Activated T-helper 9 cell treated with anti-CD3 and anti-CD28 coated beads, Interleukin-2, amount 50 U/mL, for 16 hours (primary cell): ENCODE data around the gene HUWE1.
"Not testable (repeated sequence)": the region's sequence is repeated elsewhere in the genome, so short reads cannot be mapped to it uniquely, and the experiment has no call there.

Experiments
- DNase-seq: peaks from one replicate; pipeline ENCODE4 v3.0.0-alpha.2; 2020; ENCODE audit warnings: low read depth

HUWE1 gene, protein sequence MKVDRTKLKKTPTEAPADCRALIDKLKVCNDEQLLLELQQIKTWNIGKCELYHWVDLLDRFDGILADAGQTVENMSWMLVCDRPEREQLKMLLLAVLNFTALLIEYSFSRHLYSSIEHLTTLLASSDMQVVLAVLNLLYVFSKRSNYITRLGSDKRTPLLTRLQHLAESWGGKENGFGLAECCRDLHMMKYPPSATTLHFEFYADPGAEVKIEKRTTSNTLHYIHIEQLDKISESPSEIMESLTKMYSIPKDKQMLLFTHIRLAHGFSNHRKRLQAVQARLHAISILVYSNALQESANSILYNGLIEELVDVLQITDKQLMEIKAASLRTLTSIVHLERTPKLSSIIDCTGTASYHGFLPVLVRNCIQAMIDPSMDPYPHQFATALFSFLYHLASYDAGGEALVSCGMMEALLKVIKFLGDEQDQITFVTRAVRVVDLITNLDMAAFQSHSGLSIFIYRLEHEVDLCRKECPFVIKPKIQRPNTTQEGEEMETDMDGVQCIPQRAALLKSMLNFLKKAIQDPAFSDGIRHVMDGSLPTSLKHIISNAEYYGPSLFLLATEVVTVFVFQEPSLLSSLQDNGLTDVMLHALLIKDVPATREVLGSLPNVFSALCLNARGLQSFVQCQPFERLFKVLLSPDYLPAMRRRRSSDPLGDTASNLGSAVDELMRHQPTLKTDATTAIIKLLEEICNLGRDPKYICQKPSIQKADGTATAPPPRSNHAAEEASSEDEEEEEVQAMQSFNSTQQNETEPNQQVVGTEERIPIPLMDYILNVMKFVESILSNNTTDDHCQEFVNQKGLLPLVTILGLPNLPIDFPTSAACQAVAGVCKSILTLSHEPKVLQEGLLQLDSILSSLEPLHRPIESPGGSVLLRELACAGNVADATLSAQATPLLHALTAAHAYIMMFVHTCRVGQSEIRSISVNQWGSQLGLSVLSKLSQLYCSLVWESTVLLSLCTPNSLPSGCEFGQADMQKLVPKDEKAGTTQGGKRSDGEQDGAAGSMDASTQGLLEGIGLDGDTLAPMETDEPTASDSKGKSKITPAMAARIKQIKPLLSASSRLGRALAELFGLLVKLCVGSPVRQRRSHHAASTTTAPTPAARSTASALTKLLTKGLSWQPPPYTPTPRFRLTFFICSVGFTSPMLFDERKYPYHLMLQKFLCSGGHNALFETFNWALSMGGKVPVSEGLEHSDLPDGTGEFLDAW (N-terminal part only)

DNA sequence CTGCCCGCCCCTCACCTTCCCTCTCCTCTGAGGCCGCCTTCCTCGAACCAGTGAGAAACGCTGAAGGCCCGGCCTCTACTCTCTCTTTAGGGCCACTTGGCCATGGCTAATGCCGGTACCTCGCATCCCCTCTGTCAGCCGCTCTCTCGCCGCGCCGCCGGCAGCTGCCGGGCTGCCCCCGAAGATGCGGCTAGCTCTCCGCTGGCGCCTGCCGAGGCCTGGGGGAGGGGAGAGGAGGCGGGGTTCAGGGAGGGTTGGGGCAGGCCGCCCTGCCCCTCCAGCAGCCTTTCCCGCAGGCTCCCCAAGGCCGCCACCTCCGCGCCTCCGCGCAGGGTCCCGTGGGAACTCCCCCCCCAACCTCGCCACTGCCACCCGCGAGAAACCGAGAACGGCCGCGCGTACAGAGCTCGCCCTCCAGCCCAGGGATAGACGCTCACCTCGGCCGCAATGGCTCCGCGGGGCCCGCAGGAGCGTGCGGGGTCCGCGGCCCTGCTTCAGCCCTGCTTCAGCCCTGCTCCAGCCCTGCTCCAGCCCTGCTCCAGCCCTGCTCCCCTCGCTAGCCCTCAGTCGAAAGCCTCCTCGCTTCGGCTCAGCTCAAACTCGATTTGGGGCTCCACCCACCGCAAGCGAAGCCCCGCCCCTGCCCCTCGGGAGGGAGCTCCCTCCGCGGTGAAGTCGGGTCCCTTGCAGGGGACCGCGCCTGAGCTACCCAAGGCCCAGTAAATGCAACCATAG, at the start of gene HUWE1:
HUWE1 (minus strand) TSS at position 569 of the 735 bp plus-strand sequence. CDS start 32,612 bp downstream, outside the sequence.
- peak; percentile 74 for DNase-seq

DNA sequence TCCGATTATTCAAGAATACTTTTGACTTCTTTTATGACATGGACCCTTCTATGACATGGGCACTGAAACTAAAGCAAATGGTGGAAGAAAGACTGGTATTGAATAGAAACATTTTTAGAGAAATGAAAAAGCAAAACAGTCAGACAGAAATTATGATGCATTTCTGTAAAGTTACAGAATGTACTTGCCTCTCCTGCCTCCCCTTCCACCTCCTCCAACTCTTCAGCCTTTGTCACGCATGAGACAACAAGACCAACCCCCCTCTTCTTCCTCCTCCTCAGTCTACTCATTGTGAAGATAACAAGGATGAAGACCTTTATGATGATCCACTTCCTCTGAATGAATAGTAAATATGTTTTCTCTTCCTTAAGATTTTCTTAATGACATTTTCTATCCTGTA, 46.3 kb upstream of the HUWE1 start:
- DNase-seq = no peak

DNA sequence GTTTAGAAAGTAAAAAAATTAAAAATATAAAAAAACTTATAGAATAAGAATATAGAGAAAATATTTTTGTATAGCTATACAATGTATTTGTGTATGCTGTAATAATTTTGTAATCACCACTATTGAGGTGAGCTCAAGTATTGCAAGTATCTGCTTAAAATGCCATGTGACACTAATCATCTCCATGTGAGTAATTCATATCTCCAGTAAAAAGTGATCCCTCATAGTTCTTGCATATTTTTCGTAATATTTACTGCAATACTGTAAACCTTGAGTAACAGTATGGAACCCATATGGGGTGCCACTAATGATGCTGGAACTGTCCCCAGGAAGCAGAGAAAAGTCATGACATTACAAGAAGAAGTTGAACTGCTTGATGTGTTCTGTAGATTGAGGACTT, 43.2 kb upstream of the HUWE1 start:
- DNase-seq = no peak

DNA sequence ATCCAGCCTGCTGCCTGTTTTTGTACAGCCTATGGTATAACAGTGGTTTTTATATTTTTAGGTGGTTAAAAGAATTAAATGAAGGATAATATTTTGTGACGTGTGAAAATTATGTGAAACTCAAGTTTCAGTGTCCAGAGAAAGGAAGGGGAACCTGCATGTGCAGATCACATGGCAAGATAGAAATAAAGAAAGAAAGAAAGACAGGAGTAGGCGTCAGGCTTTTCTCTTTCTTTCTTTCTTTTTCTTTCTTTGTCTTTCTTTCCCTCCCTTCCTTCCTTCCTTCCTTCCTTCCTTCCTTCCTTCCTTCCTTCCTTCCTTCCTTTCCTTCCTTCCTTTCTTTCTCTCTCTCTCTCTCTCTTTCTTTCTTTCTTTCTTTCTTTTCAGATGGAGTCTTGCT, 42.0 kb upstream of the HUWE1 start:
- DNase-seq = no peak

DNA sequence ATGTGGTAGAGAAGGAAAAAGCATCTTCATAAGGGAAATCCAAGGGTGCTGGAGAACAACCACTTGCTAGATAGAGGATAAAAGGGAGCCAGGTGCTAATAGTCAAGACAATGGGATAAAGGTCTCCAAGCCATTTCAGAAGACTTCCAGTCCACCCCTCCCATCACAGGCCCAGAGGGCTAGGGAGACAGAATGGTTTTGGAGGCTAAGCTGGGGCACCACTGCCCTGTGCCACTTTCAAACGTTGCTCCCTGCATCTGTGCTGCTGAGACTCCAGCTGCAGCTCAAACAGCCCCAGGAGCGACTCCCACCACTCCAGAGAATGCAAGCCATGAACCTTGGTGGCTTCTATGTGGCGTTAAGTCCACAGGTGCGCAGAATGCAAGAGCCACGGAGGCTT, 38.4 kb upstream of the HUWE1 start:
- no peak for DNase-seq

DNA sequence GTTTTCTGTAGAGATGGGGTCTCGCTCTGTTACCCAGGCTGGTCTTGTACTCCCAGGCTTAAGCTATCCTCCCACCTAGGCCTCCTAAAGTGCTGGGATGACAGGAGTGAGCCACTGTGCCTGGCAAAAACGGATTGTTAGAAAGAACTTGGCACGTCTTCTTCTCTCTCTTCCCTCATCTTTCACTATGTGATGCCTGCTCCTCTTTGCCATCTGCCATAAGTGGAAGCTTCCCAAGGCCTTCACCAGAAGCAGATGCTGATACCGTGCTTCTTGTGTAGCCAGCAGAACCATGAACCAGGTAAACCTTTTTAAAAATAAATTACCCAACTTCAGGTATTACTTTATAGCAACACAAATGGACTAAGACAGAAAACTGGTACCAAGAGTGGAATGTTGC, 36.9 kb upstream of the HUWE1 start:
- DNase-seq = no peak

DNA sequence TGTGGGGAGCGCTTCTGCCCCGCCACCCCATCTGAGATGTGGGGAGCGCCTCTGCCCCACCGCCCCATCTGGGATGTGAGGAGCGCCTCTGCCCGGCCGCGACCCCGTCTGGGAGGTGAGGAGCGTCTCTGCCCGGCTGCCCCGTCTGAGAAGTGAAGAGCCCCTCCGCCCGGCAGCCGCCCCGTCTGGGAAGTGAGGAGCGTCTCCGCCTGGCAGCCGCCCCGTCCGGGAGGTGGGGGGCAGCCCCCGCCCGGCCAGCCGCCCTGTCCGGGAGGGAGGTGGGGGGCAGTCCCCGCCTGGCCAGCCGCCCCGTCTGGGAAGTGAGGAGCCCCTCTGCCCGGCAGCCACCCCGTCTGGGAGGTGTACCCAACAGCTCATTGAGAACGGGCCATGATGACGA, 35.1 kb upstream of the HUWE1 start:
- not testable (repeated sequence) for DNase-seq

DNA sequence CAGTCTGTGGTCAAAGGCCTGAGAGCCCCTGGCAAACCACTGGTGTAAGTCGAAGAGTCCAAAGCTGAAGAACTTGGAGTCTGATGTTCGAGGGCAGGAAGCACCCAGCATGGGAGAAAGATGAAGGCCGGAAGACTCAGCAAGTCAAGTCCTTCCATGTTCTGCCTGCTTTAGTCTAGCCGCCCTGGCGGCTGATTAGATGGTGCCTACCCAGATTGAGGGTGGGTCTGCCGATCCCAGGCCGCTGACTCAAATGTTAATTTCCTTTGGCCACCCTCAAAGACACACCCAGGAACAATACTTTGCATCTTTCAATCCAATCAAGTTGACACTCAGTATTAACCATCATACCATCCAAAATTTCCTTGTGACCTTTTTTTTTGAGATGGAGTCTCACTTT, 33.1 kb upstream of the HUWE1 start:
- DNase-seq = not testable (repeated sequence)

DNA sequence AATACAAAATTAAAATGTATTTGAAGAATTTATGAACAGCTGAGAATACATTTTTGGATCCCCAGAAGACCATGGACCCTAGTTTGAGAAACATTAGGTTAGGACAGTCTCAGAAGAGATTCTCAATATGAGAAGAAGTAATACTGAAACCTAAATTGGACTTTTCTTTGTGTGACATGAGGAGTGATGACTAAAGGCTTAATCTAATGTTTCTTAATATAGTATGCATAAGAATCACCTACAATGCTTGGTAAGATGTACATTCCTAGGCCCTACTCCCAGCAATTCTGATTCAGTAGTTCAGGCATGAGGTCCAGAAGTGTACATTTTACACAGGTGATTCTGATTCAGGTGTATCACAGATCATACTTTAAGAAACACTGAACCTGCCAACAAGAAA, 31.6 kb upstream of the HUWE1 start:
- no peak for DNase-seq

DNA sequence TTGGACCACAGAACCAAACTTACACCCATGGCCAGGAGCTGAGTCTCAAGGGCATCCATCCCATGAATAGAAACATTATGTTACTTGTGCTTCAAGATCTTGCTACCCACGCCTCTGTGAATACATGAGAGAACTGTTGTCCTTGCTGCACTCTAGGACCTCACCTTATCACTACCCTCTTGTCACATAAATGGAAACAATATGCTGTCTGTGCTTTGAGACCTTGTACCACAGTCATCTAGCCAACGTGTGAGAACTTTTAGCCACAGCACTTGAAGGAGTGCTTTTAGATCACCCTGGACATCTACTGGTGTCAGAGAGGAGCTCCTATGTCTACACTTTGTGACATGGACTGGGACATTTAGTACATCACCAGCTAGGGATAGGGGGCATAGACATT, 30.7 kb upstream of the HUWE1 start:
- no peak for DNase-seq

DNA sequence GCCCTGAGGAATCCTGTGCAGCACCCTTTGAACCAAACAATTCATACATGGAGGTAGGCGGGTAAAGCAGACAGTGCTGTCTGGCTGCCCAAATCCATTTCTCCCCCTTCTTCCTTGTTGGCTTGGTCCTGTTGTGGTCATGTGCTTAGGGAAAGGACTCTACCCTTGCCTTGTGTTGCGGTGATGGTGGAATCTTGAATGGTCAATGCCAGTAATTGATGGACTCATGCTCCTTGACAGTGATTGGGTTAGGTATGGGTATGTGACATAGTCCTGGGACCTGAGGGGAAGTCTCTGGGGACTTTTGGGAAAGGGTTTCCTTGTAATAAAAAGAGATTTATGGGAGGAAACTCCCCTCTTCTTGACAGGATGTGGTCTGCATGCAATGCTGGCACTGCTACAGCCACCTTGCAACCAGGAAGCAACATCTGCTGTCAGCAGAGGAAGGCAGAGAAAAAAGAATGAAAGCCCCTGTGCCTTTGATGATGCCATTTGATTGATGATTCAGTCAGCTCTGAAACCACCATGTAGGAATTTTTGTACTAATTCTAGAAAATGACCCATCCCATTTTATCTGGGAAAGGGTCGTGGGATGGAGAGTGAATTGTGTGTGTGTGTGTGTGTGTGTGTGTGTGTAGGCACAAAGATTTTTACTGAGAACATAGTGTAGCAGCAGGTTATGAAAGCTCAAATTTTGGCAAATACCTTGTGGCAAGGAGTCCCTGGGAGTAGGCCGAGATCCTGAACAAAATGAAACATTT, 30.0 kb upstream of the HUWE1 start:
- DNase-seq = peak; percentile 29

DNA sequence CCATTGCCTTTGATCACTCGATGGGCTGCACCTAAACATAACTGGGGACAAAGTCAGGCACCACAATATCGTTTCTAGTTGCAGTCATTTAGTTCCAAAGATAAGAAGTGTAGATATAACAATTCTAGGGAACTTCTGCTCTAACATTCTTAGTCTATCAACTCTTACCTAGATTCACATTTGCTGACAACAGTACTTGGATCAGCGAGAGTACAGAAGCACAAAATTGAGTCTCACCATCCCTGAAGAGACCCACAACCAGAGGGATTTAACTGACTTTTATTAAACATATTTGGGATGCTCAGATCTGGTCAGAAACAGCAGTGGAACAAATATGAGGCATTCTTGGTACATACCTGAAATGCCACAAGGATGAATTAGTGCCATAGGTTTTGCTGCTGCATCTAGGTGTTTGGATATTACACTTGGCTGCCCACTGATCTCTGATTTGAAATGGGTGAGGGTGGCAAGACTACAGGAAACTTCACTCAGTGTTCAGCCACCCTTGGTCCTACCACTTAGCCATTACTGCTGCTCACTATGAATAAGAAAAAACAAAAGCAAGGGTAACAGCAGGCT, 28.9 kb upstream of the HUWE1 start:
- no peak for DNase-seq

DNA sequence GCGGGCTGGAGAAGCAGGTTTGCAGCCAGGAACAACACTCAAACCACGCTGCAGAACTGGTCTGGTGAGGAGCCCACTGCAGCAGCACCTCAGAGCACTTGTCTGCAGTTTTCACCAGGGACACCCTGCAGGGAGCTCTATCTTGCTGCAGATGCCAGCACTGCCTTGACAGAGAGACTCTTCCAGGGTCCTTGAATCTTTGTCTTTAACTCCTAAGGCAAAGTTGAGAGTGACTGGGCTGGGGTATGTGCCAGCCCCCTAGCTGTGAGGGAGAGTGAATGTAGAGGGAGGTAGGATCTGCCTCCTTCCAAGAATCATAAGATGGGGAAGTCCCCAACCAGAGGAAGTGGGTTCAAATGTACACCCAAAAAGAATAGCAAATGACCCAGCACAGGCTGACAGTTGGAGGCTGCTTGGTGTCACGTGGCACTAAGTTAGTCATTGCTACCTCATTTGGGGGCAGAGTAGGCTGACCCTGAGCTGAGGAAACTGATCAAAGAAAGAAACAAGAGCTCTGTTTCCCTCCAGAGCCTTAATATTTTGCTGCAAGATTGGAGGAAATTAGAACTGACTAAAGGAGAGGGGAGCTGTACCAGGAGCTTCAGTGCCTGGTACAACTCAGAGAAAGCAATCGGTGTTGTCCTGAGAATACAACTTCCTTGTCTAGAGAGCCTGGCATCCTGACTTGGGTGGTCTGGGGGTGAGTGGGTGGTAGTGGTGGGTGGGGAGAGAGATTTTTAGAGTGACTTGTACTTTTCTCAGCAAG, 28.2 kb upstream of the HUWE1 start:
- DNase-seq = peak; percentile 35

DNA sequence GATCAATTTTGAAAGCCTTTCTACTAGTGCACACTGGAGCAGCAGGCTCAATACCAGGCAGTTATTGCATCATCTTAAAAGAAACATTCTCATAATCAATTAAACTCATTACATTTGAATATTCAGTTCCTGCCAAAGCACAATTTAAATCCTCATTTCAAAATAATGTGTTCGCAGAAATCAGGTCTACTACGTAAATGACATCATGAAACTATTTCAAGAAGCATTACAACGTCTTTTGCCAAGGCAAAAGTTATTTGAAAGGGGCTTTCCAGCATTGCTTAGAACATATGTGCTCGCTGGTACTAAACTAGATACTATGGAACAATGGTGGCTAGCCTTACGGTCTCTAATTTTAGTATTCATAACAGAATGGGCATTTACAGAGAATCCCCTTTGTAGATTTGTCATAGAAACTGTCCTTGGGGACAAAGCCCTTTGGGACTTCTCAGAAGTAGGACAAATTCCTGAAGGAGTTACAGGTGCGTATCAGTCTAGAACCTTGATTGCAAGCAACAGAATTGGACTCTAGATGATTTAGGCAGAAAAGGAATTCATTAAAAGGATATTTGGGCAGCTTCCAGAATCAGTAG, 27.6 kb upstream of the HUWE1 start:
- no peak for DNase-seq

DNA sequence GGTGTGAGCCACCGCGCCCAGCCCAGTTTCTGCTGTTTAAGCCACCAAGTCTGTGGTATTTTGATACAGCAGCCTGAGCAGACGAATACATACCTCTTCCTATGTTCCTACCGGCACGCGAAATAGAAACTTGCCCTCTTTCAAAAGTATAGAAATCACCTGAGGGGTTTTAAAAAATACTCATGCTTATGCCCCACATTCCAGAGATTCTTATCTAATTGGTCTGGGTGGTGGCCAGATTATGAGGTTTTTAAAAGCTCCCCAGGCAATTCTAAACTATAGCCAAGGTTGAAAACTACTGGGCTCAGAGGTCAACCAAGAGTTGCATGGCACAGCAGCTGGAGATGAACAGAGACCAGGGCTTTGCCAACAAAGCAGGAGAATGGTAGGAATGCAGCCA, 24.9 kb upstream of the HUWE1 start:
- no peak for DNase-seq

DNA sequence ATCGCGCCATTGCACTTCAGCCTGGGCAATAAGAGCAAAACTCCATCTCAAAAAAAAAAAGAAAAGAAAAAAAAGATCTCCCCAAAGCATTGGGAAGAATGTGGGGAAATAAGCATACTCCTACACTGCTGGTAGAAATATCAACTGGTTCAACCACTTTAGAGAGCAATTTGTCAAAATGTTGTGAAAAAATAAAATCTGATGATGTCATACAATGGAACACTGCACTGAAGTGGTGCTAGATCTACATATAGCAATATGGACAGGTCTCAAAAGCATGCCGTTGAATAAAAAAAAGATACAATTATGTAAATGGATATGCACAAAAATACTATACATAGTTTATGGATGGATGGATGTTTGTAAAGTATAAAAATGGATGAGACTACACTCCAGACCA, 18.3 kb upstream of the HUWE1 start:
- DNase-seq = no peak

DNA sequence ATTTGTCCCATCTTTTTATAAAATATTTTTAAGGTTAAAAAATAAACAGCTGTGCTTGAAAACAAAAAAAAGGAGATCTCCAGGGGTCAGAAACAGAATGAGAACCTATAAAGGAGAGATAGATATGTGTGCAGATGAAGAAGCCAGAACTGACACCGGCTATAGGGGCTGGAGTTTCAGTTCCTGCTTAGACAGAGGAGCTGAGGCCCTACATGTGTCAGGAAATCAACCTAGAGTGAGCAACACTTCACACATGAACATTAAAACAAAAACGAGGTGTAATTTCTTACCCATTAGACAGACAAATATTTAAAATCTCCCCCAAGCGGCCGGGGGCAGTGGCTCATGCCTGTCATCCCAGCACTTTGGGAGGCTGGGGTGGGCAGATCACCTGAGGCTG, 17.8 kb upstream of the HUWE1 start:
- DNase-seq = no peak

DNA sequence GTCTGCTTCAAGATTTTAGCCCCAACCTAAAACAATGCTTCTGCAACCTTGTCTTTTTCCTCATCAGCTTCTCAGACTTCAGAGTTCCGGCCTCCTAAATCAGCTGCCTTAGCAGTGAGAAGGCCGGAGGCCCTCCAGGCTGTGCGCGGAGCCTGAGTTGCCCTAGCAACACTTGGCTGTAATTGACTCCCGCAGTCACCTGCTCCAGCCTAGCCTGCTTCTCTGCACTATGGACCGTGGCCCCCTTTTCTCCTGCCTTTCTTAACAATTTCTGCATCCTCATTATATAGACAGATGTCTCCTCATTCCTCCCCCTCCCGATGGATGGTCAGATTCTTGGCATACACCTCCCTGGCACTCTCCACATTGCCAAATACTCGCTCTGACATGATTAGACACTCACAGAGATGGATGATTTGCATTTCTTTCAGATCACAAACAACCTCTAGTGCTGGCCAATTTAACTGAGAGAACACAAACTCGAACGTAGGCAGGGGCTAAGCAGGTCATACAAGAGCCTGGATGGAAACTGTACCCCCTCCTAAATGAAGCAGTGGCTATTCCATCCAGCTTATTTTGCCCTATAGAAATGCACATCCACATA, 9.5 kb upstream of the HUWE1 start:
- no peak for DNase-seq

DNA sequence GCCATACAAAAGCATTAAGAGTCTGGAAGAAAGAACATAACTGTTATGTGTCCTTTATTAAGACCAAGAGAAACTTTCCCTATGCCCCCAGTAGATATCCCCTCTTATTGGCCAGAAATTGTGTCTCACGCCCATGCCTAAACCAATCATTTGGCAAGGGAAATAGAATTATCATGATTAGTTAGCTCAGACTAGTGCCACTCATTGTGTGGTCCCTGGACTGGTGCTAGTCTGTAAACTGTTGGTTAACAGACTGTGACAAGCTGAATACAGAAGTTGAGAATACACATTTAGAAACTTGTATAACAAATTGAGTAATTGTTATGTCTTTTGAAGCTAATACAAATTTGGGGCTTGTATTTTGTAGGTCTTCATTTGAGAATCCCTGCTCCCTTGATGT, 8.1 kb upstream of the HUWE1 start:
- no peak for DNase-seq
